Progenitor cell of endocrine pancreas (in vitro differentiated cells): ENCODE results near the gene C3orf85. TPM values are rescaled to one million over a fixed set of nuclear protein-coding genes. Genes with fewer than 3 reads are reported as not detected.

Experiments
- DNase-seq: peaks from one replicate; pipeline ENCODE4 v3.0.0; 2021; ENCODE audit warnings: low spot score; ENCODE audit not compliant: unreplicated experiment
- H3K27ac Mint-ChIP-seq: 2 replicates; pipeline ENCODE4 v1.8.0; 2021; ENCODE audit warnings: mild to moderate bottlenecking, moderate library complexity, mixed read lengths
- H3K27me3 Mint-ChIP-seq: 2 replicates; pipeline ENCODE4 v1.8.0; 2021; ENCODE audit warnings: mixed read lengths
- H3K36me3 Mint-ChIP-seq: 2 replicates; pipeline ENCODE4 v1.8.0; 2022; ENCODE audit warnings: mixed read lengths; ENCODE audit not compliant: insufficient read depth
- H3K4me1 Mint-ChIP-seq: 2 replicates; pipeline ENCODE4 v1.8.0; 2021; ENCODE audit warnings: low read depth, mixed read lengths
- H3K4me3 Mint-ChIP-seq: 2 replicates; pipeline ENCODE4 v1.8.0; 2021; ENCODE audit warnings: low read depth, mild to moderate bottlenecking, moderate library complexity, mixed read lengths
- H3K9me3 Mint-ChIP-seq: 2 replicates; pipeline ENCODE4 v1.8.0; 2021; ENCODE audit warnings: low read depth, mixed read lengths
- long read RNA-seq: library from polyadenylated mRNA; unstranded; transcript quantifications from one replicate; pipeline ENCODE4 v2.0.0, GENCODE V29; 2020
- total RNA-seq: library from RNA; stranded (reverse); gene quantifications from 2 replicates; pipeline ENCODE4 v1.2.1, GENCODE V29; 2021
- TF ChIP-seq, protein P1 (sequence below): fragments of 200-600 bp; sonication (generic); IDR thresholded peaks from one replicate; pipeline ENCODE4 v1.5.0; 2021; ENCODE audit warnings: antibody characterized with exemption, mild to moderate bottlenecking; ENCODE audit not compliant: unreplicated experiment

C3orf85 gene, protein sequence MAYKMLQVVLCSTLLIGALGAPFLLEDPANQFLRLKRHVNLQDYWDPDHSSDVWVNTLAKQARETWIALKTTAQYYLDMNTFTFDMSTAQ
- total RNA-seq, result not detected in 2 replicates
- long read RNA-seq, result 0 reads

DNA sequence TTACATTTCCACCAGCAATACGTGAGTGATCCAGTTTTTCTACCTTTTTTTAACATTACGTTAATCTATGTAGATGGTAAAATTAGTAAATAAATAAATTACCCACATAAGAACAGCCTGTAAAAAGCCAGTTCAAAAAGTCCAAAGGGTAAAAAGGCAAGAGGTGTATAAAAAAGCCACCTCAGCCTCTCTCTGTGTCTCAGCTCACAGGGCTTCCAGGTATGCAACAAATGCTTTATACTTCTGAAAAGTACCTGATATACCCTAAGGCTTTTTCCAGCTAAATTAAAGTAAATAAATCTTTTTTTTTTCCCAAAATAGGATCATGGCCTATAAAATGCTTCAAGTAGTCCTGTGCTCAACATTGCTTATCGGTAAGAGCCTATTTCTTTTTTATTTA lies at the start of gene C3orf85:
Gene C3orf85 (plus strand): TSS at position 197 of the 400 bp plus-strand sequence. CDS start 129 bp downstream, at position 326.
- no peak for DNase-seq
- TF ChIP-seq, protein P1, sequence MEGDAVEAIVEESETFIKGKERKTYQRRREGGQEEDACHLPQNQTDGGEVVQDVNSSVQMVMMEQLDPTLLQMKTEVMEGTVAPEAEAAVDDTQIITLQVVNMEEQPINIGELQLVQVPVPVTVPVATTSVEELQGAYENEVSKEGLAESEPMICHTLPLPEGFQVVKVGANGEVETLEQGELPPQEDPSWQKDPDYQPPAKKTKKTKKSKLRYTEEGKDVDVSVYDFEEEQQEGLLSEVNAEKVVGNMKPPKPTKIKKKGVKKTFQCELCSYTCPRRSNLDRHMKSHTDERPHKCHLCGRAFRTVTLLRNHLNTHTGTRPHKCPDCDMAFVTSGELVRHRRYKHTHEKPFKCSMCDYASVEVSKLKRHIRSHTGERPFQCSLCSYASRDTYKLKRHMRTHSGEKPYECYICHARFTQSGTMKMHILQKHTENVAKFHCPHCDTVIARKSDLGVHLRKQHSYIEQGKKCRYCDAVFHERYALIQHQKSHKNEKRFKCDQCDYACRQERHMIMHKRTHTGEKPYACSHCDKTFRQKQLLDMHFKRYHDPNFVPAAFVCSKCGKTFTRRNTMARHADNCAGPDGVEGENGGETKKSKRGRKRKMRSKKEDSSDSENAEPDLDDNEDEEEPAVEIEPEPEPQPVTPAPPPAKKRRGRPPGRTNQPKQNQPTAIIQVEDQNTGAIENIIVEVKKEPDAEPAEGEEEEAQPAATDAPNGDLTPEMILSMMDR, result no peak
- H3K36me3 Mint-ChIP-seq, result no peaks in the 10 kb centered on the region
- no peak within 1 kb of the TSS for H3K27ac Mint-ChIP-seq
- H3K9me3 Mint-ChIP-seq, result no peaks in the 10 kb centered on the region
- H3K27me3 Mint-ChIP-seq, result no peaks in the 10 kb centered on the region
- no peak within 1 kb of the TSS for H3K4me3 Mint-ChIP-seq
- H3K4me1 Mint-ChIP-seq, result no peaks in the 10 kb centered on the region

DNA sequence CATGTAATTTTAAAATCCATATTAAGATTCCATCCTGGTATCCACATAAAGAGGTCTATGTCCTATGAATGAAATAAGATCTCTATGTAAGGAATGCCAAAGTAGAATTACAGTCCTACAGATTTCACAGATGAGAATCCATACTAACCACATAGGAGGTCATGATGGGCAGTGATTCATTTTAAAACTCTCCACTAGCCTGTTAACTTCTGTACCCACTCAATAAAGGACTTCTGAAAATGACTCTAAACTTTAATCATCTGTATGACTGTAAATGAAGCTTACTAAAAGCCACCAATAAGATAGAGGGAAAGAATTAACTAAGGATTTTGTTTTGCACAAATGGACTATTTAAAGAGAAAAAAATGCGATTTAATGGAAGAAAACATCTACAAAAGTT lies 47.3 kb upstream of the C3orf85 start:
- Mint-ChIP-seq H3K36me3 (no peaks in the 10 kb centered on the region), H3K9me3 (no peaks in the 10 kb centered on the region), H3K4me3 (no peak overlapping the region), H3K27me3 (peaks cover 3% of the 10 kb centered on the region), H3K27ac (no peak overlapping the region), H3K4me1 (no peaks in the 10 kb centered on the region)
- no peak for DNase-seq
- TF ChIP-seq, protein P1, result no peak

DNA sequence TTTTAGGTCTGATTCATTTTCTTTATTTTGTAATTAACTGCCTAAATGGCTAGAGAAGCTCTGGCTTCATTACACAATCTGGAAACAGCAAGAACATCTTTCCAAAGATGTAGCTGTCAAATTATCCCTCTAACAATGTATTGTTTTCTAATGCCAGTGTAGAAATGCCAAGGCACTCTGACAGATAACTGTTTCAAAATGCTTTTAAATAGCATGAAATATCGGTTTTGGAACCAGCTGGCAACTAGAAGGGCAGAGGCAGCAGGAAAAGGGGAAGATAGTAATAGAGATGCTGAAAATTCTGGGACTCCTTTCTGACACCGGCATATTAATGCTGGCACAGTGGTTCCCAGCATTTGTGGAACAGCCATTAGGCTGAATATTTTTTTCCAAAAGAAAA lies 44.7 kb upstream of the C3orf85 start:
- Mint-ChIP-seq H3K4me1 (no peaks in the 10 kb centered on the region), H3K9me3 (no peaks in the 10 kb centered on the region), H3K27me3 (no peaks in the 10 kb centered on the region), H3K27ac (no peak overlapping the region), H3K36me3 (no peaks in the 10 kb centered on the region), H3K4me3 (no peak overlapping the region)
- DNase-seq, result no peak
- TF ChIP-seq, protein P1, result no peak

DNA sequence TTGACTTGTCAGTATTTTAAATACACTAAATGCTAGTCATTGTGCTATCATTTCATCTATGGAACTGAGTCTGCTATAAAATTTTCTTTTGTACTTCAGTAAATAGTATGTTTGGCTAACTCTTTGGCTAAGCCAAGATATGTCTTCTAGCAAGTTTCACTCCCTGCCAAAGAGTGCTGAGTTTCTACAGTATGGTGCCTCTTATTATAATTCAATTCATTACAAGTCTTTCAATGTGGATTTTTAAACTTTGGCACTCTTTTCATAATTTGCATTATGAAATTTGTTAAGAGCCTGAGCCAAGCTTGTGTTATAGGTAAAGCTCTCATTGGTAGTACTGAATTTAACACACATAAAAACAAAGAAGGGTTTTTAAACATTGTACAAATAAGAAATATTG lies 43.0 kb upstream of the C3orf85 start:
- Mint-ChIP-seq H3K27ac (no peak overlapping the region), H3K9me3 (no peaks in the 10 kb centered on the region), H3K27me3 (no peaks in the 10 kb centered on the region), H3K4me1 (no peaks in the 10 kb centered on the region), H3K36me3 (no peaks in the 10 kb centered on the region), H3K4me3 (no peak overlapping the region)
- DNase-seq, result no peak
- TF ChIP-seq, protein P1, result no peak

DNA sequence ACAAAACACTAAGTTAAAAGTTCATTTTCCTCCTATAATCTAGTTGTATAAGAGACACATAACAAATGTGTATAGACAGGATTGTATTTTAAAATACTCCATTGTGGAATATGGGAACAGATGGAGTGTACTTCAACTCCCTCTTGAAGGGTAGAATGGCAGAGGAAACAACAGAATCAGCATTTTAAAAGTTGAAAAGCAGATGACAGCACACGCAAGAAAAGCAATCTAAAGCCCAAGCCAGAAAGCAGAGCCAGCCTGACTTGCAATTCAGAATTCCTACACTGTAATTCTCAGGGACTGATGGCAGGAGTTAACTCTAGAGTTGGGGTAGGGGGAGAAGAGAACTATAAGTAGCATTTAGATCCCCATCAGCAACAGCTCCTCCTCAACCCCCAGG lies 41.4 kb upstream of the C3orf85 start:
- DNase-seq, result no peak
- no peak overlapping the region for H3K4me3 Mint-ChIP-seq
- H3K9me3 Mint-ChIP-seq, result no peaks in the 10 kb centered on the region
- H3K36me3 Mint-ChIP-seq, result no peaks in the 10 kb centered on the region
- TF ChIP-seq, protein P1, result no peak
- no peaks in the 10 kb centered on the region for H3K27me3 Mint-ChIP-seq
- no peak overlapping the region for H3K27ac Mint-ChIP-seq
- H3K4me1 Mint-ChIP-seq, result no peaks in the 10 kb centered on the region
